GM19043 (cell line): ENCODE results near the gene LRRC27.

ENCODE experiments used
- ATAC-seq: cut with Tn5 transposase; IDR thresholded peaks from one replicate; pipeline ENCODE4 v1.9.1; 2021; ENCODE audit warnings: low read depth; ENCODE audit not compliant: unreplicated experiment

Gene LRRC27

GRCh38 chr10:132421847-132422751 is 90.1 kb downstream of the LRRC27 start:
- ATAC-seq, result peak; percentile 49

GRCh38 chr10:132422903-132423825 is 91.2 kb downstream of the LRRC27 start:
- no peak for ATAC-seq

GRCh38 chr10:132423966-132424861 is 92.2 kb downstream of the LRRC27 start:
- ATAC-seq, result no peak

GRCh38 chr10:132425029-132425756 is 93.2 kb downstream of the LRRC27 start:
- ATAC-seq, result no peak

- no peak for ATAC-seq
Observed at GRCh38 chr10:132425757-132426155, 93.8 kb downstream of the LRRC27 start.

- ATAC-seq, result no peak
Observed at GRCh38 chr10:132427006-132427771, 95.2 kb downstream of the LRRC27 start.

GRCh38 chr10:132427939-132428367 is 96.0 kb downstream of the LRRC27 start:
- ATAC-seq, result no peak

GRCh38 chr10:132428486-132428995 is 96.5 kb downstream of the LRRC27 start:
- ATAC-seq, result no peak
